Transverse colon (tissue), 4 donors: ENCODE data around the gene SLC13A3.

Source experiments
- CTCF ChIP-seq, 5 experiments: fragments of 200-600 bp in 3 of 5; fragments of 450-650 bp in 2 of 5; sonication (generic) in 3 of 5; IDR thresholded peaks; 1 replicate in 2 of 5; 2 replicates in 3 of 5; pipeline ENCODE4 v1.5.1; 2016 to 2017; ENCODE audit warnings: antibody characterized with exemption in 5 of 5, inconsistent platforms in 3 of 5, mild to moderate bottlenecking in 2 of 5, moderate library complexity in 1 of 5
- EP300 ChIP-seq: sonication (generic); formaldehyde crosslinking; IDR thresholded peaks from one replicate; pipeline ENCODE4 v1.6.1; 2017; ENCODE audit warnings: antibody characterized with exemption, low read depth
- POLR2A ChIP-seq: fragments of 450-650 bp; IDR thresholded peaks from one replicate; pipeline ENCODE4 v1.6.1; 2016; ENCODE audit warnings: antibody characterized with exemption, mild to moderate bottlenecking, moderate library complexity
- POLR2AphosphoS5 ChIP-seq, 3 donors: sonication (generic); formaldehyde crosslinking; IDR thresholded peaks; one replicate each; pipeline ENCODE4 v1.6.1; 2016; ENCODE audit warnings: antibody characterized with exemption in 3 of 3

- TF ChIP-seq POLR2AphosphoS5 (IDR thresholded peaks at IDR 0.05): no peak
- no peak for TF ChIP-seq CTCF (IDR thresholded peaks at IDR 0.05)
- TF ChIP-seq EP300: no peak
- no peak for TF ChIP-seq POLR2A
Measured at GRCh38 chr20:46661659-46662058, 10.4 kb upstream of the SLC13A3 start.
